ENCODE results near the gene BIN1. TPM values are rescaled to one million over a fixed set of nuclear protein-coding genes. Genes with fewer than 3 reads are reported as not detected.

BIN1 gene
- total and polyA plus RNA-seq, 12 donors, result 62.1 to 207 (median 125) TPM

DNA sequence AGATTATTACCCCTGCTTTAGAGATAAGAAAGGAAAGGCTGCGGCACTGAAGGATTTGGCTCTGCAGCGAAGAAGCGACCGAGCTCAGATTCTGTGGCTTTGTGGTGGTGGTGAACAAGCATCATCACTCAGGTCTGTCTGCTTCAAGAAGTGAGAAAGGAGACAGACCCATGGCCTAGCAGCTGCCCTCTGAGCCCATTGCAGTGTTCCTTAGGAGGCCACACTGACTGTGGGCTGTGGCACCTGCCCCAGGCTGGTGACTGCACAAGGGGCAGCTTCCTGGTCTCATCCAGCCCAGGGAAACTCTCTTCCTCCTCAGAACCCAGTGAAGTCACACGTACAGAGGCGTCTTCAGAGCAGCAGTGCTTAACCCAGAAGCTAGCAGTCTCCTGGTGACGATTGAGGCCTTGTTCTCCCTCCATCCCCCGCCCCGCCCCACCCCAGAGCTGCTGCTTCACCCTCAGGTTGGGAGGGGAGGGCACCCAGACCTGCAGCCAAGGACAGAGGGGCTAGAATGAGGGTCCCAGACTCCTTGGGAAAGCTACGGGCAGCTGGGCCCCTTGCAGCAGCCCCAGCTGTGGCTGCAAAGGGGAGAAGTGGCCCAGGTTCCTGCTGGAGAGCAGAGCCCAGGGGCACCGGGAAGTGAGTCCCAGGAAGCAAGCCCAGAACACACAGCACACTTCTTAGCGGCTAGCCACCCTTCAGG is 22.2 kb downstream of the BIN1 start:
- intact Hi-C loops (cut with DNase I), result no loop called here
- no peaks in the 10 kb centered on the region for H3K36me3 ChIP-seq (replicated peaks in 1 of 2)
- H3K27ac ChIP-seq, result peak overlapping the region; percentile 14 to 94 (median 87)
- peak in 1 of 7 donors; percentile 37 for DNase-seq
- H3K4me3 ChIP-seq, result no peak overlapping the region
- H3K4me1 ChIP-seq (replicated peaks in 1 of 2), result peaks cover 76 to 87% of the 10 kb centered on the region in 2 donors
- no peaks in the 10 kb centered on the region for H3K9me3 ChIP-seq (replicated peaks in 1 of 3)
- TF ChIP-seq, protein P1, sequence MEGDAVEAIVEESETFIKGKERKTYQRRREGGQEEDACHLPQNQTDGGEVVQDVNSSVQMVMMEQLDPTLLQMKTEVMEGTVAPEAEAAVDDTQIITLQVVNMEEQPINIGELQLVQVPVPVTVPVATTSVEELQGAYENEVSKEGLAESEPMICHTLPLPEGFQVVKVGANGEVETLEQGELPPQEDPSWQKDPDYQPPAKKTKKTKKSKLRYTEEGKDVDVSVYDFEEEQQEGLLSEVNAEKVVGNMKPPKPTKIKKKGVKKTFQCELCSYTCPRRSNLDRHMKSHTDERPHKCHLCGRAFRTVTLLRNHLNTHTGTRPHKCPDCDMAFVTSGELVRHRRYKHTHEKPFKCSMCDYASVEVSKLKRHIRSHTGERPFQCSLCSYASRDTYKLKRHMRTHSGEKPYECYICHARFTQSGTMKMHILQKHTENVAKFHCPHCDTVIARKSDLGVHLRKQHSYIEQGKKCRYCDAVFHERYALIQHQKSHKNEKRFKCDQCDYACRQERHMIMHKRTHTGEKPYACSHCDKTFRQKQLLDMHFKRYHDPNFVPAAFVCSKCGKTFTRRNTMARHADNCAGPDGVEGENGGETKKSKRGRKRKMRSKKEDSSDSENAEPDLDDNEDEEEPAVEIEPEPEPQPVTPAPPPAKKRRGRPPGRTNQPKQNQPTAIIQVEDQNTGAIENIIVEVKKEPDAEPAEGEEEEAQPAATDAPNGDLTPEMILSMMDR (IDR thresholded peaks at IDR 0.05), result no peak
- no peak for TF ChIP-seq POLR2A (IDR thresholded peaks at IDR 0.05)
- WGBS, 4 donors, result 42 to 60% (median 49%) methylated on average over 6 to 12 of the region's 12 CpGs
- no peaks in the 10 kb centered on the region for H3K27me3 ChIP-seq

DNA sequence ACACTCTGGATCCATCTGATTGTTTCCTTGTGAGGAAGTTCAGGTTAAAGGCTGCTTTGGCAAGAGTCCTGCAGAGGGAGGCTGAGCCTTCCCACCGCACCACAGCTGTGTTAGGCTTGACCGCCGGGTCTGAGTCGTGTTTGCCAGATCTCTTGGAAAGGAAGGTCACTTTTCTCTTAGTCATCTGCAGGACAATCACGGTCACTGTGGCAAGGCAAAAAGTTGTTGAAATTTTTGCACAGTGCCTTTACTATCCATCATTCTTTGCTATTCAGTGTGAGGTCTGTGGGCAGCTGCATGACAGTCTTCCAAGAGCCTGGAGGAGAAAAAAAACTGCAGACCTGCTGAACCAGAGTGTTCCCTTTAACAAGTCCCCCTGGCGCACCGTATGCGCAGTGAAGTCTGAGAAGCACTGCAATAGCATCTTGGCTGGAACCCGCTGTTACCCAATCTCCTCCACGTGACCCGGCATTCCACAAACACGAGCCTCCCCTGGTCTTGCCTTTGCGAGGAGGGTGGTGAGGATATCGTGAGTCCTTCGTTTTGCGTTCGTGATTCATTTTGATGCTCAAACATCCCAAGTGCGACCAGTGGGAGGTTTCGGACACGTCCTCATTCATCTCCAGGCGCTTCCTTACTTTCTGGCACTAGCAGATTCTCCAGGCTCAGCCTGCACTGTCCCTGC is 23.0 kb downstream of the BIN1 start:
- H3K4me1 ChIP-seq (replicated peaks in 1 of 2), result peaks cover 83 to 95% of the 10 kb centered on the region in 2 donors
- TF ChIP-seq, protein P1 (IDR thresholded peaks at IDR 0.05), result peak in 3 of 6 experiments; percentile 11 to 42 (median 33)
- peak in 1 of 2 donors; percentile 73 for TF ChIP-seq POLR2A (IDR thresholded peaks at IDR 0.05)
- intact Hi-C loops (cut with DNase I), result no loop called here
- peak overlapping the region; percentile 14 to 94 (median 87) for H3K27ac ChIP-seq
- H3K36me3 ChIP-seq (replicated peaks in 1 of 2), result no peaks in the 10 kb centered on the region
- DNase-seq, result peak; percentile 76 to 95 (median 91)
- 6 to 27% (median 24%) methylated on average over 20 to 21 of the region's 21 CpGs for WGBS, 4 donors
- H3K9me3 ChIP-seq (replicated peaks in 1 of 3), result no peaks in the 10 kb centered on the region
- H3K27me3 ChIP-seq, result no peaks in the 10 kb centered on the region
- no peak overlapping the region for H3K4me3 ChIP-seq

DNA sequence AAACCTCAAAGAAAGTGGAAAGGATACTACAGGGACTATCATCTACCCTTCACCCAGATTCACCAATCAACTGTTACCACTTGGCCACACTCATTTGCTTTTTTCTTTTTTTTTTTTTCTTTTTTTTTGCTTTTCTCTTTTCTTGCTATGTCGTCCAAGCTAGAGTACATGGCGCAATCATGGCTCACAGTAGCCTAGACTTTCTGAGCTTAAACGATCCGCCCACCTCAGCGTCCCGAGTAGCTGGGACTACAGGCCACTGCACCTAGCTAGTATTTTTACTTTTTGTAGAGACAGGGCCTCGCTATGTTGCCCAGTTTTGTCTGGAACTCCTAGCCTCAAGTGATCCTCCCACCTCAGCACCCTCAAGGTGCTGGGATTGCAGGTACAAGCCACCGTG is 24.0 kb downstream of the BIN1 start:
- H3K36me3 ChIP-seq (replicated peaks in 1 of 2), result no peaks in the 10 kb centered on the region
- intact Hi-C loops (cut with DNase I), result no loop called here
- 73 to 84% (median 79%) methylated on average over 8 of the region's 8 CpGs for WGBS, 4 donors
- no peak overlapping the region for H3K4me3 ChIP-seq
- peaks cover 86 to 100% of the 10 kb centered on the region in 2 donors for H3K4me1 ChIP-seq (replicated peaks in 1 of 2)
- H3K27ac ChIP-seq, result peak overlapping the region; percentile 14 to 94 (median 87)
- no peaks in the 10 kb centered on the region for H3K9me3 ChIP-seq (replicated peaks in 1 of 3)
- no peak for TF ChIP-seq POLR2A (IDR thresholded peaks at IDR 0.05)
- TF ChIP-seq, protein P1 (IDR thresholded peaks at IDR 0.05), result no peak
- no peaks in the 10 kb centered on the region for H3K27me3 ChIP-seq
- DNase-seq, result peak in 1 of 7 donors; percentile 61

DNA sequence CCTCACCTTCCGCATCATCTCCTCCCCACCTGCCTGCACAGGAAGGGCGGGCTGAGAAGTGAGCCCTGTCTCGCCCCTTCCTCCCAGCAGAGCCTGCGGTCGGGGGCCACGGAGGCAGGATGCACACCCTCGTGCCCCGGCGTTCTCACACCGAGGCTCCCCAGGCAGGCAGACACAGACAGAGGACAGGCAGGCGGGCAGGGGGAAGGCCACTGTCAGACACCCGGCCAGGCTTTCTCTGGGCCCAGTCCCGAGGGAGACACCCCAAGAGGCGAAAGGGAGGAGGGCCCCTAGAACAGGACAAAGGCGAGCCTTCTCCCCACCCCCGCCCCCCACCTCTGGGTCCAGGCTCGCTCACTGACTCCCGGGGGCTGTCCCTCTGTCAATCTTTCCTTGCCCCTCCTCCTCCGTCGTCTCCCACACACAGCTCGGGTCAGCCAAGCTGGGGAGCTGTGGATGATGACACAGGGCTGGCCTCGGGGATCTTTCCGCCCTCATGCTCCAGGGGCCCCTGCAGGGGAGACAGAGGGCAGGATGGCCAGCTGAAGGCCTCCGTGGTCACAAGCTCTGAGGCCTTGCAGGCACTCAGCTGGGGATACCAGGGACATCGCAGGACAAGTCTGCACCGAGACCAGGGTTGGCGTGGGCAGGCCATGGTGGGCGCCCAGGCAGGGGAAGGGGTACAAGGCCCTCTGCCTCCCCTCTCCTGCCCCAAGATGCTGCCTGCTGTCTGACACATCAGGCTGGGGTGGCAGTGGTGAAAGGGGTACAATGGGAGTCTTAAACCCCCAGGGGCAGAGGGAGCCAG is 24.9 kb downstream of the BIN1 start:
- intact Hi-C loops (cut with DNase I), result no loop called here
- Histone ChIP-seq H3K27me3 (no peaks in the 10 kb centered on the region), H3K4me1 (replicated peaks in 1 of 2) (peaks cover 84 to 100% of the 10 kb centered on the region in 2 donors), H3K27ac (peak overlapping the region; percentile 62 to 94 (median 87)), H3K4me3 (peak overlapping the region in 1 of 4 donors; percentile 8), H3K9me3 (replicated peaks in 1 of 3) (no peaks in the 10 kb centered on the region), H3K36me3 (replicated peaks in 1 of 2) (no peaks in the 10 kb centered on the region)
- TF ChIP-seq, protein P1 (IDR thresholded peaks at IDR 0.05), result no peak
- peak in 1 of 2 donors; percentile 19 for TF ChIP-seq POLR2A (IDR thresholded peaks at IDR 0.05)
- WGBS, 4 donors, result 29 to 56% (median 35%) methylated on average over 11 to 28 of the region's 28 CpGs
- DNase-seq, result peak in 4 of 7 donors; percentile 58 to 78 (median 66)
